HL-60 (cell line): ENCODE data around the gene SIGMAR1.

Experiments used
- DNase-seq, 2 experiments: peaks; one replicate each; pipeline ENCODE4 v3.0.0-alpha.2; 2010 to 2020; ENCODE audit warnings: low read depth in 1 of 2, low spot score in 1 of 2
- H3K27ac ChIP-seq: fragments of 250-450 bp; sonication (Bioruptor Pico); replicated peaks from 2 replicates; pipeline ENCODE4 v1.5.1; 2020; ENCODE audit warnings: mild to moderate bottlenecking, moderate library complexity
- H3K27me3 ChIP-seq: fragments of 250-450 bp; sonication (Bioruptor Pico); 2 replicates; pipeline ENCODE4 v1.5.1; 2021; ENCODE audit warnings: mild to moderate bottlenecking, moderate library complexity; ENCODE audit not compliant: insufficient read depth, poor library complexity, severe bottlenecking
- H3K4me3 ChIP-seq: replicated peaks from 2 replicates; pipeline ENCODE4 v1.5.1; 2011; ENCODE audit warnings: mild to moderate bottlenecking, control low read depth, low read length; ENCODE audit not compliant: insufficient read depth
- GABPA ChIP-seq: IDR thresholded peaks from 2 replicates; pipeline ENCODE4 v1.6.1; 2012; ENCODE audit warnings: low read depth
- POLR2AphosphoS5 ChIP-seq: IDR thresholded peaks from 2 replicates; pipeline ENCODE4 v1.6.1; 2012; ENCODE audit warnings: low read depth
- REST ChIP-seq: IDR thresholded peaks from 2 replicates; pipeline ENCODE4 v1.6.1; 2012; ENCODE audit warnings: low read depth; ENCODE audit not compliant: insufficient replicate concordance
- SPI1 ChIP-seq: IDR thresholded peaks from 2 replicates; pipeline ENCODE4 v1.6.1; 2012; ENCODE audit warnings: low read depth, mild to moderate bottlenecking, borderline replicate concordance
- TF ChIP-seq, protein P1 (sequence below): IDR thresholded peaks from one replicate; pipeline ENCODE4 v1.5.1; 2011; ENCODE audit warnings: low read length, control low read depth, inconsistent platforms; ENCODE audit not compliant: insufficient read depth

Gene SIGMAR1

GRCh38 chr9:34664281-34665066 lies 26.9 kb upstream of the SIGMAR1 start:
- Histone ChIP-seq H3K27ac (peak overlapping the region; percentile 61), H3K27me3 (no peaks in the 10 kb centered on the region), H3K4me3 (peak overlapping the region; percentile 47)
- TF ChIP-seq, protein P1, sequence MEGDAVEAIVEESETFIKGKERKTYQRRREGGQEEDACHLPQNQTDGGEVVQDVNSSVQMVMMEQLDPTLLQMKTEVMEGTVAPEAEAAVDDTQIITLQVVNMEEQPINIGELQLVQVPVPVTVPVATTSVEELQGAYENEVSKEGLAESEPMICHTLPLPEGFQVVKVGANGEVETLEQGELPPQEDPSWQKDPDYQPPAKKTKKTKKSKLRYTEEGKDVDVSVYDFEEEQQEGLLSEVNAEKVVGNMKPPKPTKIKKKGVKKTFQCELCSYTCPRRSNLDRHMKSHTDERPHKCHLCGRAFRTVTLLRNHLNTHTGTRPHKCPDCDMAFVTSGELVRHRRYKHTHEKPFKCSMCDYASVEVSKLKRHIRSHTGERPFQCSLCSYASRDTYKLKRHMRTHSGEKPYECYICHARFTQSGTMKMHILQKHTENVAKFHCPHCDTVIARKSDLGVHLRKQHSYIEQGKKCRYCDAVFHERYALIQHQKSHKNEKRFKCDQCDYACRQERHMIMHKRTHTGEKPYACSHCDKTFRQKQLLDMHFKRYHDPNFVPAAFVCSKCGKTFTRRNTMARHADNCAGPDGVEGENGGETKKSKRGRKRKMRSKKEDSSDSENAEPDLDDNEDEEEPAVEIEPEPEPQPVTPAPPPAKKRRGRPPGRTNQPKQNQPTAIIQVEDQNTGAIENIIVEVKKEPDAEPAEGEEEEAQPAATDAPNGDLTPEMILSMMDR, result peak; percentile 89
- no peak for TF ChIP-seq POLR2AphosphoS5
- DNase-seq, result peak; percentile 49 to 79

DNA sequence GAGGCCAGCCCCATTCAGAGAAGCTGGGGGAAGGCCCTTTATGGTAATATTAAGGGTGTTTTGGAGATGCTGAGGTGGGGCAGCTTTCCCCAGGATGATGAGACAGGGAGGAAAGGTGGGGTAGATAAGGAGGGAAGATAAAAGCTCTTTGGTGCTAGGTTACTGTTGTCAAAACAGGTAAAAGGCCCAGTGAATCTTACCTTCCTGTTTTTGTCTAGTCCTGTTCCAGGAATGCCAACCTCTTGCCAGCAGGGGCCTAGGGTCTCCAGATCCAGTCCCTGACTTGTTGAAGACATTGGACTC lies 25.7 kb upstream of the SIGMAR1 start:
- Histone ChIP-seq H3K4me3 (no peak overlapping the region), H3K27me3 (no peaks in the 10 kb centered on the region), H3K27ac (no peak overlapping the region)
- DNase-seq, result no peak
- TF ChIP-seq, protein P1, result no peak
- TF ChIP-seq REST (no peak), SPI1 (no peak), POLR2AphosphoS5 (no peak)

- Histone ChIP-seq H3K27ac (no peak within 1 kb of the TSS), H3K27me3 (no peaks in the 10 kb centered on the region), H3K4me3 (no peak within 1 kb of the TSS)
- TF ChIP-seq SPI1, result no peak
- TF ChIP-seq, protein P1, result no peak
- no peak for TF ChIP-seq REST
- TF ChIP-seq GABPA, result no peak
- no peak for TF ChIP-seq POLR2AphosphoS5
- no peak for DNase-seq
Measured at GRCh38 chr9:34662526-34663302, 25.1 kb upstream of the SIGMAR1 start, which contains the start of gene CCL27. Gene CCL27 (minus strand): TSS chr9:34662657. CDS start chr9:34662633, 24 bp downstream.
